Measurements from ENCODE around the gene RIMS1.
A peak's percentile ranks its signal among the peaks of the same experiment; 100 is the strongest.

Gene RIMS1, protein sequence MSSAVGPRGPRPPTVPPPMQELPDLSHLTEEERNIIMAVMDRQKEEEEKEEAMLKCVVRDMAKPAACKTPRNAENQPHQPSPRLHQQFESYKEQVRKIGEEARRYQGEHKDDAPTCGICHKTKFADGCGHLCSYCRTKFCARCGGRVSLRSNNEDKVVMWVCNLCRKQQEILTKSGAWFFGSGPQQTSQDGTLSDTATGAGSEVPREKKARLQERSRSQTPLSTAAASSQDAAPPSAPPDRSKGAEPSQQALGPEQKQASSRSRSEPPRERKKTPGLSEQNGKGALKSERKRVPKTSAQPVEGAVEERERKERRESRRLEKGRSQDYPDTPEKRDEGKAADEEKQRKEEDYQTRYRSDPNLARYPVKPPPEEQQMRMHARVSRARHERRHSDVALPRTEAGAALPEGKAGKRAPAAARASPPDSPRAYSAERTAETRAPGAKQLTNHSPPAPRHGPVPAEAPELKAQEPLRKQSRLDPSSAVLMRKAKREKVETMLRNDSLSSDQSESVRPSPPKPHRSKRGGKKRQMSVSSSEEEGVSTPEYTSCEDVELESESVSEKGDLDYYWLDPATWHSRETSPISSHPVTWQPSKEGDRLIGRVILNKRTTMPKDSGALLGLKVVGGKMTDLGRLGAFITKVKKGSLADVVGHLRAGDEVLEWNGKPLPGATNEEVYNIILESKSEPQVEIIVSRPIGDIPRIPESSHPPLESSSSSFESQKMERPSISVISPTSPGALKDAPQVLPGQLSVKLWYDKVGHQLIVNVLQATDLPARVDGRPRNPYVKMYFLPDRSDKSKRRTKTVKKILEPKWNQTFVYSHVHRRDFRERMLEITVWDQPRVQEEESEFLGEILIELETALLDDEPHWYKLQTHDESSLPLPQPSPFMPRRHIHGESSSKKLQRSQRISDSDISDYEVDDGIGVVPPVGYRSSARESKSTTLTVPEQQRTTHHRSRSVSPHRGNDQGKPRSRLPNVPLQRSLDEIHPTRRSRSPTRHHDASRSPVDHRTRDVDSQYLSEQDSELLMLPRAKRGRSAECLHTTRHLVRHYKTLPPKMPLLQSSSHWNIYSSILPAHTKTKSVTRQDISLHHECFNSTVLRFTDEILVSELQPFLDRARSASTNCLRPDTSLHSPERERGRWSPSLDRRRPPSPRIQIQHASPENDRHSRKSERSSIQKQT (N-terminal part only)

DNA sequence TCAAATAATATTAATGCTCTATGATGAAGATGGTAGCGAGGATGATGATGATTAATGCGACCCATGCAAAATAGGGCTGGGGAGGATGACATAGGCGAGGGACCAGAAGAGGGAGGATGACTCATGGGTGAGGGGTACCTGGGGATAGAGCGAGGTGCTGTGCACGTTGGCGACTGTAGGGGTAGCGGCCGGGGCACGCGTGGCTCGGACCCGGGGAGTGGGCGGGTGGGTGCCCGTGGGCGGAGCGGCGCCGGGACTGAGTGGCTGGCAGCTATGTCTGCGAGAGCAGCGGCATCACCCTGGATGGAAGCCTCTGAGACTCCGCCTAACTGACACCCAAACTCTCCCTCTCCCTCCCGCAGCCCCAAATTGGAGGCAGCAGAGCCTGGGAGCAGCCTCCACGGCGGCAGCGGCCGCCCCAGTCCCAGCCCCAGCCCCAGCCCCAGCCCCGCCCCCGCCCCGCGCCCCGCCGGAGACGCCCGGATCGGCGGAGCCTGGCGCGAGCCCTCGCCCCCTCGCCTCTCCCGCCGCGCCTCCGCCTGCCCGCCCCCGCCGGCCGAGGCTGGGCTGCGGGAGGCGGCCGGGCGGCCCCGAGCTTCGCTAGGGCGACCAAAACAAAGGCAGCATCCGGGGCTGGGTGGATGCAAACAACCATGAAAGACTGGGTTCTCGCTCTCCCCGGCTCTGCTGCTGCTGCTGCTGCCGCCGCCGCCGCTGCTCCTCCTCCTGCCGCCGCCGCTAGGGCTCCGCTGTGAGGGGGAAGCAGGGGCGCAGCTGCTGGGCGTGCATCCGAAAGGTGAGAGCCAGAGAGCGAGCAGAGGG lies at the start of gene RIMS1:
Gene RIMS1 (plus strand): TSS at position 367 of the 822 bp plus-strand sequence. CDS start 474 bp downstream, outside the sequence.
- Histone ChIP-seq H3K4me1 (ENCODE audit: control insufficient read depth, insufficient read depth, low read length) (0 out of 2 replicates have a peak, but pooled peaks cover 5% of the 10 kb centered on the region), H3K27ac (ENCODE audit: low read depth, low read length) (peak within 1 kb of the TSS; percentile 5), H3K36me3 (ENCODE audit: control insufficient read depth, insufficient read depth, low read length) (no peaks in the 10 kb centered on the region), H3K9me3 (ENCODE audit: control insufficient read depth, insufficient read depth, low read length) (no peaks in the 10 kb centered on the region), H3K27me3 (ENCODE audit: control insufficient read depth, insufficient read depth, low read length) (peaks cover 20% of the 10 kb centered on the region), H3K9ac (ENCODE audit: low read depth, low read length) (peak within 1 kb of the TSS; percentile 30), H3K4me3 (ENCODE audit: low read depth, low read length) (peak within 1 kb of the TSS; percentile 91)

DNA sequence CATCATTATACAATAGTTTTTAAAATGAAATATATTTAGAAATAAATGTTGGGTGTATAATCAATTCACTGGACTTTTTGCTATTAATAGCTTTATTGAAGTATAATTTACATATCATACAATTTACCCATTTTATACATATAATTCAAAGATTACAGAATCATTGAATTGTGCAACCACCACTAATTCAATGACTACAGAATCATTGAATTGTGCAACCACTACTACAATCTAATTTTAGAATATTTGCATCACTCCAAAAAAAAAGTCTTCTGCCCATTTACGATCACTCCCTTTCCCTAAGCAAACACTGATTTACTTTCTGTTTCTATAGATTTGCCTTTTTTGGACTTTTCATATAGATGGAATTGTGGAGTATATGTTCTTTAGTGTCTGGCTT lies 35.1 kb upstream of the RIMS1 start:
- H3K36me3 ChIP-seq (ENCODE audit: control insufficient read depth, insufficient read depth, low read length) = no peaks in the 10 kb centered on the region
- H3K27me3 ChIP-seq (ENCODE audit: control insufficient read depth, insufficient read depth, low read length) = no peaks in the 10 kb centered on the region
- H3K9ac ChIP-seq (ENCODE audit: low read depth, low read length) = no peak overlapping the region
- H3K9me3 ChIP-seq (ENCODE audit: control insufficient read depth, insufficient read depth, low read length) = no peaks in the 10 kb centered on the region
- no peaks in the 10 kb centered on the region for H3K4me1 ChIP-seq (ENCODE audit: control insufficient read depth, insufficient read depth, low read length)
- H3K27ac ChIP-seq (ENCODE audit: low read depth, low read length) = no peak overlapping the region
- no peak overlapping the region for H3K4me3 ChIP-seq (ENCODE audit: low read depth, low read length)

DNA sequence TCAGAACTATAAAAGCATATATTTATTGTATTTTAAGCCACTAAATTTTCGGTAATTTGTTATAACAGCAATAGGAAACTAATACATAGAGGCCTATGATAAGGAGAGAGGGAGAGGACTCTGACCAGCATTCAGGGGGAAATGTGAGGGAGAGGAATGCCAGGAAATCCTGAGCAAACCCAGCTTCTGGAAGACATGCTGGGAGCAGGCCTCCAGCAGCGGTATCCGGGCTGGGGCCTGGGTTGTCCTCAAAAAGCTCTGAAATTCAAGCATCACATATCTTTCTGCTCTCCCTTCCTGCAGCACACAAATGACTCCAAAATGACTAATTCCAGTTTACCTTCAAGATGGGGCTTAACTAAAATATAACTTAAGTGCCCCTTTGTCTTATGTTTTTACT lies 33.4 kb upstream of the RIMS1 start:
- Histone ChIP-seq H3K27me3 (ENCODE audit: control insufficient read depth, insufficient read depth, low read length) (no peaks in the 10 kb centered on the region), H3K4me3 (ENCODE audit: low read depth, low read length) (no peak overlapping the region), H3K36me3 (ENCODE audit: control insufficient read depth, insufficient read depth, low read length) (no peaks in the 10 kb centered on the region), H3K4me1 (ENCODE audit: control insufficient read depth, insufficient read depth, low read length) (no peaks in the 10 kb centered on the region), H3K9me3 (ENCODE audit: control insufficient read depth, insufficient read depth, low read length) (no peaks in the 10 kb centered on the region), H3K27ac (ENCODE audit: low read depth, low read length) (no peak overlapping the region), H3K9ac (ENCODE audit: low read depth, low read length) (no peak overlapping the region)

DNA sequence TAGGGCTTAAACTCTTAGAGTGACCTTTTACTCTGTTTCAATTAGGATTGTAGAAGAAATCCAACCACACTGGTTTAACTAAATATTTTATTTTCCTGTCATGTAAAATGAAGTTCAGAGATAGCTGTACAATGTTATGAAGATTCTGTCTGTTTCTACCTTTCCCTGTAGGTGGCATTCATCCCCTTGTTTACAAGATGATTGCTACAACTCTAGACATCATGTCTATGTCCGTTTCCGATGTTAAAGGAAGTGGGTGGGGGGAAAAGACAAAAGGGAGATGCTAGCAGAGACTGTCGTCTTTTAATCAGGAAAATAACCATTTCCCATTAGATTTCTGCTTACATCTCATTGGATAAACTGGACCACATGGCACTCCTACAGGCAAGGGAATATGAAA lies 30.9 kb upstream of the RIMS1 start:
- no peaks in the 10 kb centered on the region for H3K9me3 ChIP-seq (ENCODE audit: control insufficient read depth, insufficient read depth, low read length)
- H3K9ac ChIP-seq (ENCODE audit: low read depth, low read length) = no peak overlapping the region
- no peaks in the 10 kb centered on the region for H3K4me1 ChIP-seq (ENCODE audit: control insufficient read depth, insufficient read depth, low read length)
- H3K4me3 ChIP-seq (ENCODE audit: low read depth, low read length) = no peak overlapping the region
- no peaks in the 10 kb centered on the region for H3K36me3 ChIP-seq (ENCODE audit: control insufficient read depth, insufficient read depth, low read length)
- H3K27ac ChIP-seq (ENCODE audit: low read depth, low read length) = no peak overlapping the region
- H3K27me3 ChIP-seq (ENCODE audit: control insufficient read depth, insufficient read depth, low read length) = no peaks in the 10 kb centered on the region

DNA sequence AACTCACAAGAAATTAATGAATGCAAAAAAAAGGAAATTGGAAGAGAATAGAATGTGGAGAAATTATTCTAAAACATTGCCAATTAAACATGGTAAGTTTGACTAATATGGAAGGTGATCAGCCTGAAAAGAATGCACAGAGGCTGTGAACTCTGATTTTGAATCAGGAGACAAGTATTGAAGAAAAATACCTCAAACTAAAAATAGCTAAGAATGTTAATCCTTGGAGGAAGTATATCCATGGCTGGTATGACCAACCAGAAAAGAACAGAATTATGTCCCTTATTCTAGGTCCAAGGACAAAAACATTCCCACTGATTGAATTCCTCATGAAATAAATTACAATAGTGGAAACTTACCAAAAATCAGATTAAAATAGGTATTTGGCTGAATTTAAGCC lies 7.3 kb upstream of the RIMS1 start:
- H3K27ac ChIP-seq (ENCODE audit: low read depth, low read length) = no peak overlapping the region
- H3K27me3 ChIP-seq (ENCODE audit: control insufficient read depth, insufficient read depth, low read length) = no peaks in the 10 kb centered on the region
- H3K9ac ChIP-seq (ENCODE audit: low read depth, low read length) = no peak overlapping the region
- no peaks in the 10 kb centered on the region for H3K36me3 ChIP-seq (ENCODE audit: control insufficient read depth, insufficient read depth, low read length)
- H3K4me1 ChIP-seq (ENCODE audit: control insufficient read depth, insufficient read depth, low read length) = no peaks in the 10 kb centered on the region
- H3K4me3 ChIP-seq (ENCODE audit: low read depth, low read length) = no peak overlapping the region
- H3K9me3 ChIP-seq (ENCODE audit: control insufficient read depth, insufficient read depth, low read length) = no peaks in the 10 kb centered on the region

DNA sequence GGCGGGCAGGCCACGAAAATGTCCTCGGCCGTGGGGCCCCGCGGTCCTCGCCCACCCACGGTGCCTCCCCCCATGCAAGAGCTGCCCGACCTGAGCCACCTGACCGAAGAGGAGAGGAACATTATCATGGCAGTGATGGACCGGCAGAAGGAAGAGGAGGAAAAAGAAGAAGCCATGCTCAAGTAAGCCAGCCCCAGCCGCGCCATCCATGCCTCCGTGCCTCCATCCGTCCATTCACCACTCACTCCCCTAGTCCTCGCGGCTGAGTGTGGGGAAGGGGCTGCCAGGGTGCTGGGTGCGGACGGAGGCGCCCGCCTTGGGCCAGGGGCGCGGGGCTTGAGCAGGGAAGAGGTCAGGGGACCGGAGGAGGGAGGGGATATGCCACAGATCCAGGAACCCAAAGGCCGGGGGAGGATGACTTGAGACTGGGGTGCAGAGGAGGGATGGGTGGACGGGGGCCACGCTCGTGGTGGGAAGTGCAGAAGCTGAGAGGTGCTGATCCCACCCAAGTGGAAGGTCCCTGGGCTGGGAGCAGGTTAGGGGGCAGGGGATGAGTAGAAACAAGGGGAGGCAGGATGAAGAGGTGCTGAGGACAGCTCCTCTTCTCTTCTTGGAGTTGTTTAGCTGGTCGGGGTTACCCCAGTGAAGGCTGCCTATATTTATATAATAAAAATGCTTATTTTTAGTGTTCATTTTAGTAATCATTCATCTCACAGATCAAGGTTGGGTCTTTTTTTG lies 825 bp downstream of the RIMS1 start:
- Histone ChIP-seq H3K9ac (ENCODE audit: low read depth, low read length) (peak overlapping the region; percentile 30), H3K4me3 (ENCODE audit: low read depth, low read length) (peak overlapping the region; percentile 91), H3K4me1 (ENCODE audit: control insufficient read depth, insufficient read depth, low read length) (0 out of 2 replicates have a peak, but pooled peaks cover 5% of the 10 kb centered on the region), H3K27ac (ENCODE audit: low read depth, low read length) (peak overlapping the region; percentile 5), H3K36me3 (ENCODE audit: control insufficient read depth, insufficient read depth, low read length) (no peaks in the 10 kb centered on the region), H3K27me3 (ENCODE audit: control insufficient read depth, insufficient read depth, low read length) (peaks cover 20% of the 10 kb centered on the region), H3K9me3 (ENCODE audit: control insufficient read depth, insufficient read depth, low read length) (no peaks in the 10 kb centered on the region)

DNA sequence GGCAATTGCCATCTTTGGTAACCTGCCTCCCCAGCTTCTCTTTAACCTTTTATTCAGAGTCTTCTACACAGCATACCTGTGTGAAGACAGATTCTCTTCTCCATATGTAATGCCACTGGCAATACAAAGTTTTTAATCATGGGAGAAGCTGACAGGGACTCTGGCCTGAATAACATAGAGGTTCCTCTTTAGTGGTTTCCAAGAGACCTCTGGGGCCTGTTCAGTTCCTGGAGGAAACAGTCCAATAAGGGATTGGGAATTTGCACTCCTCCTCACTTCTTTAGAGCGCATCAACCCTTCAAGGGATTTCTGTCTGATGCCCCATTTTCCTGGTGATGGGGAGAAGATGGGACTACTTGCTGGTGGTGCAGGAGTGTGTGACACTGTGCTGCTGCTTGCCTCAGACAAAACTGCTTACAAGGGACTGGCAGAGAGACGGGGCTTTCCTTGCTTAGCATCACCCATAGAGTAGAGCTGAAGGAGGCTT lies 1.4 kb downstream of the RIMS1 start:
- Histone ChIP-seq H3K27me3 (ENCODE audit: control insufficient read depth, insufficient read depth, low read length) (peaks cover 20% of the 10 kb centered on the region), H3K4me1 (ENCODE audit: control insufficient read depth, insufficient read depth, low read length) (0 out of 2 replicates have a peak, but pooled peaks cover 5% of the 10 kb centered on the region), H3K4me3 (ENCODE audit: low read depth, low read length) (peak overlapping the region; percentile 91; the same call in 1 of the 2 replicates), H3K9me3 (ENCODE audit: control insufficient read depth, insufficient read depth, low read length) (no peaks in the 10 kb centered on the region), H3K27ac (ENCODE audit: low read depth, low read length) (no peak overlapping the region), H3K9ac (ENCODE audit: low read depth, low read length) (no peak overlapping the region), H3K36me3 (ENCODE audit: control insufficient read depth, insufficient read depth, low read length) (no peaks in the 10 kb centered on the region)

DNA sequence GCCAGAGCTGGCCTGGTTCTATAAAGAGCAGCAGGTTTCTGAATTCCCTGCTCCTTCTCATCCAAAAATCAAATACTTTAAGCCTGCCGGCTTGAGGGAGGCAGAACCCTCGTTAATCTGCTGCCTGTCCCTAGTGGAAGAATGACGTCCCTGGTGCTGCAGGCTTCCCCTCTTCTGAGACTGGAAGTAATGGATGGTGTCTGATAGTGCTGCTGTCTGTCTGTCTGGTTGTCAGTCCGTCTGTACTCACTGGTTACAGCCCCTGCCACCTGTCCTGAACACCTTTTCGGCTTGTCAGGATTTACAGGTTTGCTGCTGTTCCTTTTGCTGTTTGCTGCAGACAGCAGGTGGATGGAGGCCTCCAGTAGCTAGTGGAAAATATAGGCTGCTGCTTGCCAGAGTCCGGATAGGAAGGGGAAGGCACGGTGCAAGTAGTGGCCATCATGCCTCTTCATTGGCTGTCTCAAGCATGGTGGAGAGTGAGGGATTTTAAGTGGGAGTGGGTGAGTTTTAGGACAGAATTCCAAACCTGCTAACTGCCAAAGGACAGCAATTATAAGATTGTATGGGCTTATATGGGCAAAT lies 2.5 kb downstream of the RIMS1 start:
- H3K36me3 ChIP-seq (ENCODE audit: control insufficient read depth, insufficient read depth, low read length) = no peaks in the 10 kb centered on the region
- H3K9ac ChIP-seq (ENCODE audit: low read depth, low read length) = no peak overlapping the region
- no peaks in the 10 kb centered on the region for H3K9me3 ChIP-seq (ENCODE audit: control insufficient read depth, insufficient read depth, low read length)
- peaks cover 20% of the 10 kb centered on the region for H3K27me3 ChIP-seq (ENCODE audit: control insufficient read depth, insufficient read depth, low read length)
- H3K4me1 ChIP-seq (ENCODE audit: control insufficient read depth, insufficient read depth, low read length) = 0 out of 2 replicates have a peak, but pooled peaks cover 5% of the 10 kb centered on the region
- H3K27ac ChIP-seq (ENCODE audit: low read depth, low read length) = no peak overlapping the region
- no peak overlapping the region for H3K4me3 ChIP-seq (ENCODE audit: low read depth, low read length)

DNA sequence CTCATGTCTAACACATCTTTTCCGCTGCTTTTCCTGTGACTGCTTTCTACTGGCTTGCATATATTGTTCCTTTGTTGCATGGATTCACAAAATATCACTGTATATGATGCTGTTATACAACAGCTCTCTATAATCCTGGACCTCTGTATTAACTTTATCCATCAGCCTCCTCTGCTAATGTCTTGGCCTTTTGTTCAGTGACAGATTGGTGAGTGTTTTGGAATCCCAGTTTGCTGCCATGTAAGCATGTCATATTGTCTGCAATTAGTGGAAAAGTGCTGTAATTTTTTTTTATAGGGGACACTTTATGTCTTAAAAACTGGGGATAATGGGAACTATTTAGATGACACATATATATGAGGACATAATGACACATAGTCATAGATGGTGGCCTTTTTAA lies 3.0 kb downstream of the RIMS1 start:
- no peaks in the 10 kb centered on the region for H3K9me3 ChIP-seq (ENCODE audit: control insufficient read depth, insufficient read depth, low read length)
- H3K36me3 ChIP-seq (ENCODE audit: control insufficient read depth, insufficient read depth, low read length) = no peaks in the 10 kb centered on the region
- H3K27me3 ChIP-seq (ENCODE audit: control insufficient read depth, insufficient read depth, low read length) = peaks cover 20% of the 10 kb centered on the region
- no peak overlapping the region for H3K27ac ChIP-seq (ENCODE audit: low read depth, low read length)
- H3K4me3 ChIP-seq (ENCODE audit: low read depth, low read length) = no peak overlapping the region
- H3K4me1 ChIP-seq (ENCODE audit: control insufficient read depth, insufficient read depth, low read length) = 0 out of 2 replicates have a peak, but pooled peaks cover 5% of the 10 kb centered on the region
- H3K9ac ChIP-seq (ENCODE audit: low read depth, low read length) = no peak overlapping the region
